H9 (cell line): Measurements from ENCODE around the gene ERN1. TPM values are rescaled to one million over a fixed set of nuclear protein-coding genes. Genes with fewer than 3 reads are reported as not detected.

Experiments
- DNase-seq: peaks from one replicate; pipeline ENCODE4 v3.0.0-alpha.2; 2017
- H2AFZ ChIP-seq: one replicate; pipeline ENCODE4 v1.6.1; 2013; ENCODE audit warnings: mild to moderate bottlenecking, low read length, control low read depth, moderate library complexity
- H2AK5ac ChIP-seq: 2 replicates; pipeline ENCODE4 v1.6.1; 2013; ENCODE audit warnings: low read length, control low read depth, mixed read lengths; ENCODE audit not compliant: insufficient read length
- H2BK120ac ChIP-seq: one replicate; pipeline ENCODE4 v1.6.1; 2013; ENCODE audit warnings: low read depth, mild to moderate bottlenecking, low read length, control low read depth, inconsistent platforms; ENCODE audit not compliant: poor library complexity, severe bottlenecking
- H2BK12ac ChIP-seq: 2 replicates; pipeline ENCODE4 v1.6.1; 2013; ENCODE audit warnings: low read length, control low read depth, mixed read lengths, low read depth; ENCODE audit not compliant: insufficient read length
- H2BK15ac ChIP-seq: 2 replicates; pipeline ENCODE4 v1.6.1; 2013; ENCODE audit warnings: low read depth, low read length, control low read depth
- H2BK20ac ChIP-seq: one replicate; pipeline ENCODE4 v1.6.1; 2013; ENCODE audit warnings: low read depth, mild to moderate bottlenecking, low read length, control low read depth, inconsistent platforms; ENCODE audit not compliant: poor library complexity, severe bottlenecking
- H2BK5ac ChIP-seq: 2 replicates; pipeline ENCODE4 v1.6.1; 2013; ENCODE audit warnings: low read length, control low read depth, mixed read lengths; ENCODE audit not compliant: insufficient read length
- H3K14ac ChIP-seq: 2 replicates; pipeline ENCODE4 v1.6.1; 2013; ENCODE audit warnings: low read length, control low read depth; ENCODE audit not compliant: insufficient read depth
- H3K18ac ChIP-seq: 2 replicates; pipeline ENCODE4 v1.6.1; 2013; ENCODE audit warnings: low read depth, mild to moderate bottlenecking, mixed read lengths, low read length, control low read depth; ENCODE audit not compliant: insufficient read length
- H3K23ac ChIP-seq: 2 replicates; pipeline ENCODE4 v1.6.1; 2013; ENCODE audit warnings: low read length, control low read depth, mixed read lengths, low read depth; ENCODE audit not compliant: insufficient read length
- H3K23me2 ChIP-seq: 2 replicates; pipeline ENCODE4 v1.6.1; 2013; ENCODE audit warnings: low read depth, mild to moderate bottlenecking, mixed read lengths, low read length, control low read depth; ENCODE audit not compliant: insufficient read length, poor library complexity, severe bottlenecking
- H3K27ac ChIP-seq: 2 replicates; pipeline ENCODE4 v1.5.1; 2013; ENCODE audit warnings: low read length, control low read depth, mixed read lengths, low read depth; ENCODE audit not compliant: insufficient read length
- H3K27me3 ChIP-seq: 2 replicates; pipeline ENCODE4 v1.6.1; 2013; ENCODE audit warnings: low read length, control low read depth, inconsistent platforms; ENCODE audit not compliant: insufficient read depth
- H3K4ac ChIP-seq: 2 replicates; pipeline ENCODE4 v1.6.1; 2013; ENCODE audit warnings: low read depth, mild to moderate bottlenecking, control low read depth, inconsistent platforms, low read length, moderate library complexity
- H3K4me1 ChIP-seq: 2 replicates; pipeline ENCODE4 v1.6.1; 2013; ENCODE audit warnings: low read length, control low read depth, inconsistent platforms; ENCODE audit not compliant: insufficient read depth
- H3K4me2 ChIP-seq: 2 replicates; pipeline ENCODE4 v1.6.1; 2013; ENCODE audit warnings: low read length, control low read depth, mixed read lengths; ENCODE audit not compliant: insufficient read length, insufficient read depth
- H3K56ac ChIP-seq: 2 replicates; pipeline ENCODE4 v1.6.1; 2013; ENCODE audit warnings: low read depth, mild to moderate bottlenecking, mixed read lengths, low read length, control low read depth; ENCODE audit not compliant: insufficient read length
- H3K79me1 ChIP-seq: 2 replicates; pipeline ENCODE4 v1.6.1; 2013; ENCODE audit warnings: low read depth, mild to moderate bottlenecking, moderate library complexity, low read length, control low read depth, inconsistent platforms; ENCODE audit not compliant: insufficient read depth, poor library complexity, severe bottlenecking
- H3K79me2 ChIP-seq: 2 replicates; pipeline ENCODE4 v1.6.1; 2013; ENCODE audit warnings: low read length, control low read depth, inconsistent platforms; ENCODE audit not compliant: insufficient read depth
- H3K9ac ChIP-seq: 2 replicates; pipeline ENCODE4 v1.6.1; 2013; ENCODE audit warnings: low read length, control low read depth, mixed read lengths; ENCODE audit not compliant: insufficient read length; ENCODE audit errors: extremely low read depth
- H3K9me3 ChIP-seq: one replicate; pipeline ENCODE4 v1.6.1; 2013; ENCODE audit warnings: low read depth, low read length, inconsistent platforms; ENCODE audit not compliant: control insufficient read depth
- H3T11ph ChIP-seq: one replicate; pipeline ENCODE4 v1.6.1; 2013; ENCODE audit warnings: mild to moderate bottlenecking, low read length, control low read depth, inconsistent platforms
- H4K20me1 ChIP-seq: one replicate; pipeline ENCODE4 v1.6.1; 2013; ENCODE audit not compliant: control insufficient read depth, insufficient read length, insufficient read depth
- H4K5ac ChIP-seq: 2 replicates; pipeline ENCODE4 v1.6.1; 2013; ENCODE audit warnings: low read depth, mild to moderate bottlenecking, mixed read lengths, low read length, control low read depth; ENCODE audit not compliant: insufficient read length
- H4K8ac ChIP-seq: replicated peaks from 2 replicates; pipeline ENCODE4 v1.6.1; 2013; ENCODE audit warnings: low read length, control low read depth, mixed read lengths, low read depth; ENCODE audit not compliant: insufficient read length
- H4K91ac ChIP-seq: 2 replicates; pipeline ENCODE4 v1.6.1; 2013; ENCODE audit warnings: low read depth, mild to moderate bottlenecking, moderate library complexity, mixed read lengths, low read length, control low read depth; ENCODE audit not compliant: insufficient read length
- H3K27ac Mint-ChIP-seq, 3 experiments: 2 replicates in 2 of 3; 3 replicates in 1 of 3; pipeline ENCODE4 v1.8.0; 2020 to 2021; ENCODE audit warnings: mixed read lengths in 3 of 3, mild to moderate bottlenecking in 1 of 3, moderate library complexity in 1 of 3
- H3K27me3 Mint-ChIP-seq: 2 replicates; pipeline ENCODE4 v1.8.0; 2021; ENCODE audit warnings: low read depth, mild to moderate bottlenecking, moderate library complexity, mixed read lengths
- H3K36me3 Mint-ChIP-seq, 3 experiments: 2 replicates in 2 of 3; 3 replicates in 1 of 3; pipeline ENCODE4 v1.8.0; 2020 to 2021; ENCODE audit warnings: low read depth in 3 of 3, mixed read lengths in 3 of 3; ENCODE audit not compliant: insufficient read depth in 1 of 3
- H3K4me1 Mint-ChIP-seq, 2 experiments: 2 replicates each; pipeline ENCODE4 v1.8.0; 2020; ENCODE audit warnings: mixed read lengths in 2 of 2
- H3K4me3 Mint-ChIP-seq, 2 experiments: 2 replicates in 1 of 2; 3 replicates in 1 of 2; pipeline ENCODE4 v1.8.0; 2020 to 2021; ENCODE audit warnings: mild to moderate bottlenecking in 2 of 2, mixed read lengths in 2 of 2, moderate library complexity in 1 of 2
- H3K9me3 Mint-ChIP-seq, 2 experiments: 2 replicates in 1 of 2; 3 replicates in 1 of 2; pipeline ENCODE4 v1.8.0; 2020; ENCODE audit warnings: mild to moderate bottlenecking in 2 of 2, mixed read lengths in 2 of 2, moderate library complexity in 1 of 2
- WGBS: extraction: QIAGEN DNeasy Blood & Tissue Kit; methylation state at CpG from one replicate; pipeline ENCODE4 v1.1.7; 2013; ENCODE audit warnings: missing lambda C conversion rate, low lambda C conversion rate, mixed read lengths; ENCODE audit not compliant: insufficient read length; ENCODE audit errors: extremely low coverage; 5-methylcytosine and 5-hydroxymethylcytosine counted together
- total RNA-seq: library from RNA; stranded (reverse); gene quantifications from 2 replicates; pipeline ENCODE4 v1.2.1, GENCODE V29; 2021
- TF ChIP-seq, protein P1 (sequence below): fragments of 200-600 bp; sonication (generic); conservative IDR thresholded peaks from 3 replicates; pipeline ENCODE4 v1.8.0; 2021; ENCODE audit warnings: antibody characterized with exemption, mild to moderate bottlenecking

The ERN1 gene
- total RNA-seq, 1 experiment from 2014 or later, result 5.0 TPM

DNA sequence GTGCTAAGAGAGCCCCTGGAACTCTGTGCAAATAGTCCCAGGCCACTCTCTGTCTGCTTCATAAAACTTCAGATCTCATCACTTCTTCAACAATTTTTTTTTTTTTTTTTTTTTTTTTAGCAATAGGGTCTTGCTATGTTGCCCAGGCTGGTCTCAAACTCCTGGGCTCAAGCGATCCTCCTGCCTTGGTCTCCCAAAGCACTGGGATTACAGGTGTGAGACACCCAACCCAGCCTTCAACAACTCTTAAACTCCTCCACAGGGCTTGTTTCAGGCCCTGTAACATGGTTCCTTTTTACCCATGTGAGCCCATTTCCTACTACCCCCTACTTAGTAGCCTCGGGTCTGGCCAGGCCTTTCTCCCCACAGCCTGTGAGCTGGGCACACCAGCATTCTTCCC lies 70.2 kb downstream of the ERN1 start:
- H2AK5ac ChIP-seq, result no peak overlapping the region
- no peak overlapping the region for H3K4ac ChIP-seq
- H3K79me1 ChIP-seq, result no peaks in the 10 kb centered on the region
- H3K27ac ChIP-seq, result no peak overlapping the region
- no peak overlapping the region for H2BK5ac ChIP-seq
- H3K56ac ChIP-seq, result no peak overlapping the region
- no peak overlapping the region for H3K23ac ChIP-seq
- no peak overlapping the region for H4K91ac ChIP-seq
- H3K79me2 ChIP-seq, result no peaks in the 10 kb centered on the region
- Mint-ChIP-seq H3K36me3 (peaks cover 0 to 10% (median 4%) of the 10 kb centered on the region in 3 experiments; a peak in 5 of 7 replicates), H3K9me3 (no peaks in the 10 kb centered on the region), H3K4me3 (no peak overlapping the region), H3K27me3 (no peaks in the 10 kb centered on the region), H3K27ac (no peak overlapping the region; a peak in 1 of 7 replicates), H3K4me1 (peaks cover 30 to 31% of the 10 kb centered on the region in 2 experiments)
- H2BK120ac ChIP-seq, result no peak overlapping the region
- peaks cover 6% of the 10 kb centered on the region; the same call in 1 of the 2 replicates for H3K4me1 ChIP-seq
- no peak overlapping the region for H3K9ac ChIP-seq
- no peak overlapping the region for H2BK20ac ChIP-seq
- H3K14ac ChIP-seq, result no peak overlapping the region
- H3T11ph ChIP-seq, result no peak overlapping the region
- no peak overlapping the region for H2BK12ac ChIP-seq
- no peak overlapping the region for H3K18ac ChIP-seq
- H3K4me2 ChIP-seq, result no peak overlapping the region
- WGBS, result no CpG with 5 or more reads among the region's 2 CpGs
- H3K23me2 ChIP-seq, result no peaks in the 10 kb centered on the region
- no peaks in the 10 kb centered on the region for H3K27me3 ChIP-seq
- TF ChIP-seq, protein P1, sequence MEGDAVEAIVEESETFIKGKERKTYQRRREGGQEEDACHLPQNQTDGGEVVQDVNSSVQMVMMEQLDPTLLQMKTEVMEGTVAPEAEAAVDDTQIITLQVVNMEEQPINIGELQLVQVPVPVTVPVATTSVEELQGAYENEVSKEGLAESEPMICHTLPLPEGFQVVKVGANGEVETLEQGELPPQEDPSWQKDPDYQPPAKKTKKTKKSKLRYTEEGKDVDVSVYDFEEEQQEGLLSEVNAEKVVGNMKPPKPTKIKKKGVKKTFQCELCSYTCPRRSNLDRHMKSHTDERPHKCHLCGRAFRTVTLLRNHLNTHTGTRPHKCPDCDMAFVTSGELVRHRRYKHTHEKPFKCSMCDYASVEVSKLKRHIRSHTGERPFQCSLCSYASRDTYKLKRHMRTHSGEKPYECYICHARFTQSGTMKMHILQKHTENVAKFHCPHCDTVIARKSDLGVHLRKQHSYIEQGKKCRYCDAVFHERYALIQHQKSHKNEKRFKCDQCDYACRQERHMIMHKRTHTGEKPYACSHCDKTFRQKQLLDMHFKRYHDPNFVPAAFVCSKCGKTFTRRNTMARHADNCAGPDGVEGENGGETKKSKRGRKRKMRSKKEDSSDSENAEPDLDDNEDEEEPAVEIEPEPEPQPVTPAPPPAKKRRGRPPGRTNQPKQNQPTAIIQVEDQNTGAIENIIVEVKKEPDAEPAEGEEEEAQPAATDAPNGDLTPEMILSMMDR, result no peak
- no peak overlapping the region for H2BK15ac ChIP-seq
- no peaks in the 10 kb centered on the region for H3K9me3 ChIP-seq
- DNase-seq, result no peak
- H4K8ac ChIP-seq, result no peak overlapping the region
- no peaks in the 10 kb centered on the region for H4K20me1 ChIP-seq
- no peak overlapping the region for H4K5ac ChIP-seq
- H2AFZ ChIP-seq, result no peak overlapping the region
